Smooth muscle cell (in vitro differentiated cells): ENCODE data around the gene EHBP1L1. TPM values are rescaled to one million over a fixed set of nuclear protein-coding genes. Genes with fewer than 3 reads are reported as not detected.

Source experiments
- DNase-seq: peaks from one replicate; lab custom pipeline; 2025; ENCODE audit not compliant: unreplicated experiment; lab: John Stamatoyannopoulos, UW
- H2AFZ ChIP-seq: fragments of 200-600 bp; sonication (generic); 2 replicates; pipeline ENCODE4 v1.6.0; 2016; ENCODE audit warnings: antibody characterized with exemption, low read depth, mild to moderate bottlenecking
- H3F3A ChIP-seq: fragments of 200-600 bp; sonication (generic); 2 replicates; pipeline ENCODE4 v1.6.0; 2017; ENCODE audit warnings: antibody characterized with exemption, low read depth
- H3K27ac ChIP-seq: fragments of 200-600 bp; sonication (generic); 2 replicates; pipeline ENCODE4 v1.5.1; 2016; ENCODE audit warnings: low read depth, mild to moderate bottlenecking
- H3K27me3 ChIP-seq: fragments of 200-600 bp; sonication (generic); 2 replicates; pipeline ENCODE4 v1.6.1; 2016; ENCODE audit warnings: low read depth, mild to moderate bottlenecking
- H3K36me3 ChIP-seq: fragments of 200-600 bp; sonication (generic); 2 replicates; pipeline ENCODE4 v1.5.1; 2016; ENCODE audit warnings: low read depth
- H3K4me1 ChIP-seq: fragments of 200-600 bp; sonication (generic); 2 replicates; pipeline ENCODE4 v1.5.1; 2016; ENCODE audit warnings: low read depth
- H3K4me2 ChIP-seq: fragments of 200-600 bp; sonication (generic); 2 replicates; pipeline ENCODE4 v1.6.0; 2016; ENCODE audit warnings: mild to moderate bottlenecking
- H3K4me3 ChIP-seq: fragments of 200-600 bp; sonication (generic); 2 replicates; pipeline ENCODE4 v1.5.1; 2016; ENCODE audit warnings: mild to moderate bottlenecking
- H3K79me2 ChIP-seq: fragments of 200-600 bp; sonication (generic); 2 replicates; pipeline ENCODE4 v1.6.0; 2016; ENCODE audit warnings: low read depth, mild to moderate bottlenecking
- H3K9ac ChIP-seq: fragments of 200-600 bp; sonication (generic); 2 replicates; pipeline ENCODE4 v1.6.0; 2016; ENCODE audit warnings: low read depth
- H3K9me3 ChIP-seq: fragments of 200-600 bp; sonication (generic); replicated peaks from 2 replicates; pipeline ENCODE4 v1.5.1; 2016; ENCODE audit warnings: low read depth
- H4K20me1 ChIP-seq: fragments of 200-600 bp; sonication (generic); 2 replicates; pipeline ENCODE4 v1.6.0; 2016; ENCODE audit warnings: low read depth
- CTCF ChIP-seq: fragments of 200-600 bp; sonication (generic); IDR thresholded peaks from 2 replicates; pipeline ENCODE4 v1.5.1; 2017; ENCODE audit warnings: borderline replicate concordance, mild to moderate bottlenecking, antibody characterized with exemption; ENCODE audit not compliant: insufficient read depth, poor library complexity, severe bottlenecking
- WGBS: methylation state at CpG from one replicate; pipeline ENCODE4 v1.1.7; 2016; ENCODE audit warnings: low lambda C conversion rate; 5-methylcytosine and 5-hydroxymethylcytosine counted together
- polyA plus RNA-seq: library from polyadenylated mRNA; unstranded; fragments of >200 nt; fragmentation: Nextera tagmentation; extraction: Ambion mirVana; gene quantifications from 2 replicates; pipeline ENCODE4 v1.2.1, GENCODE V29; 2016
- total RNA-seq: library from RNA; depleted of rRNA; stranded (reverse); fragments of >200 nt; gene quantifications from 2 replicates; pipeline ENCODE4 v1.2.3, GENCODE V29; 2014

Gene EHBP1L1
- total and polyA plus RNA-seq, 2 experiments from 2014 or later = 5.1 to 29.5 TPM

- Histone ChIP-seq H3K9me3 (no peaks in the 10 kb centered on the region), H3K27ac (no peak overlapping the region), H3K4me3 (no peak overlapping the region), H4K20me1 (peaks cover 8% of the 10 kb centered on the region), H3K79me2 (peaks cover 24% of the 10 kb centered on the region), H3K27me3 (no peaks in the 10 kb centered on the region), H3K4me2 (no peak overlapping the region), H3F3A (no peaks in the 10 kb centered on the region), H3K9ac (no peak overlapping the region), H2AFZ (no peak overlapping the region), H3K4me1 (no peaks in the 10 kb centered on the region), H3K36me3 (no peaks in the 10 kb centered on the region)
- 95% methylated on average over 29 of the region's 29 CpGs for WGBS
- no peak for TF ChIP-seq CTCF
- no peak for DNase-seq
These were observed 43.6 kb downstream of the EHBP1L1 start for GRCh38 chr11:65619281-65619928.

GRCh38 chr11:65620666-65621065, 44.8 kb downstream of the EHBP1L1 start:
- H3K4me1 ChIP-seq = no peaks in the 10 kb centered on the region
- TF ChIP-seq CTCF = no peak

GRCh38 chr11:65621460-65621859, 45.6 kb downstream of the EHBP1L1 start:
- no peaks in the 10 kb centered on the region for H3K4me1 ChIP-seq
- over 99% methylated on average over 14 of the region's 14 CpGs for WGBS
- H3K36me3 ChIP-seq = no peaks in the 10 kb centered on the region

More at GRCh38 chr11:65620666-65621065, 44.8 kb downstream of the EHBP1L1 start:
- DNase-seq = no peak
- H3K4me3 ChIP-seq = no peak overlapping the region
- H3K79me2 ChIP-seq = peaks cover 24% of the 10 kb centered on the region
- H2AFZ ChIP-seq = no peak overlapping the region
- peaks cover 8% of the 10 kb centered on the region for H4K20me1 ChIP-seq
- WGBS = 98% methylated on average over 10 of the region's 19 CpGs
- no peaks in the 10 kb centered on the region for H3K27me3 ChIP-seq
- no peak overlapping the region for H3K9ac ChIP-seq
- H3F3A ChIP-seq = no peaks in the 10 kb centered on the region
- H3K27ac ChIP-seq = no peak overlapping the region
- H3K9me3 ChIP-seq = no peaks in the 10 kb centered on the region
- no peak overlapping the region for H3K4me2 ChIP-seq
- no peaks in the 10 kb centered on the region for H3K36me3 ChIP-seq

More at GRCh38 chr11:65621460-65621859, 45.6 kb downstream of the EHBP1L1 start:
- Histone ChIP-seq H3K4me3 (no peak overlapping the region), H3K9ac (no peak overlapping the region), H3K9me3 (no peaks in the 10 kb centered on the region), H3K79me2 (peaks cover 17% of the 10 kb centered on the region), H2AFZ (no peak overlapping the region), H4K20me1 (peaks cover 5% of the 10 kb centered on the region), H3F3A (no peaks in the 10 kb centered on the region), H3K27me3 (no peaks in the 10 kb centered on the region), H3K27ac (no peak overlapping the region), H3K4me2 (no peak overlapping the region)
- TF ChIP-seq CTCF = no peak
- DNase-seq = no peak
